AG04450 (cell line): ENCODE results near the gene DCLK2. TPM values are rescaled to one million over a fixed set of nuclear protein-coding genes. Genes with fewer than 3 reads are reported as not detected.

Experiments used
- CTCF ChIA-PET: fragments of 300-600, 350-600 bp; formaldehyde crosslinking; extraction: SDS; loops from one replicate; lab custom pipeline; 2022; ENCODE audit warnings: antibody characterized with exemption, inconsistent platforms; lab: Charles Lee
- POLR2A ChIA-PET: fragments of 350-600 bp; formaldehyde crosslinking; extraction: SDS; loops from one replicate; lab custom pipeline; 2021; ENCODE audit warnings: antibody characterized with exemption, inconsistent platforms; lab: Yijun Ruan, JAX
- DNase-seq: peaks from one replicate; pipeline ENCODE4 v3.0.0-alpha.2; 2011; ENCODE audit warnings: low read depth, low spot score
- H3K27ac ChIP-seq: one replicate; pipeline ENCODE4 v1.5.1; 2012; ENCODE audit warnings: low read depth, low read length, control low read depth
- H3K27me3 ChIP-seq: one replicate; pipeline ENCODE4 v1.6.0; 2012; ENCODE audit warnings: low read length; ENCODE audit not compliant: control insufficient read depth, insufficient read depth
- H3K4me3 ChIP-seq: 2 replicates; pipeline ENCODE4 v1.5.1; 2011; ENCODE audit warnings: mild to moderate bottlenecking, low read depth, low read length, control low read depth
- H3K9me3 ChIP-seq: 2 replicates; pipeline ENCODE4 v1.5.1; 2012; ENCODE audit warnings: low read length; ENCODE audit not compliant: control insufficient read depth, insufficient read depth
- CTCF ChIP-seq: IDR thresholded peaks from 2 replicates; pipeline ENCODE4 v1.5.1; 2011; ENCODE audit warnings: low read depth, low read length, control low read depth, inconsistent platforms
- polyA plus RNA-seq: library from polyadenylated mRNA; depleted of rRNA; stranded (reverse); fragments of >200 nt; gene quantifications from 2 replicates; pipeline ENCODE4 v1.2.3, GENCODE V29; 2011

Gene DCLK2
- polyA plus RNA-seq, 1 experiment, result 7.3 TPM

GRCh38 chr4:150068300-150068960 is 9.8 kb upstream of the DCLK2 start:
- DNase-seq, result no peak
- Histone ChIP-seq H3K27ac (no peak overlapping the region), H3K4me3 (no peak overlapping the region), H3K27me3 (no peaks in the 10 kb centered on the region), H3K9me3 (no peaks in the 10 kb centered on the region)
- CTCF ChIA-PET, result interaction anchor here (1.2 kb wide), 1 partner anchor 59 kb away, joined by 4 read pairs; no protein-coding TSS in a partner anchor
- POLR2A ChIA-PET, result no interaction called here
- TF ChIP-seq CTCF, result no peak

DNA sequence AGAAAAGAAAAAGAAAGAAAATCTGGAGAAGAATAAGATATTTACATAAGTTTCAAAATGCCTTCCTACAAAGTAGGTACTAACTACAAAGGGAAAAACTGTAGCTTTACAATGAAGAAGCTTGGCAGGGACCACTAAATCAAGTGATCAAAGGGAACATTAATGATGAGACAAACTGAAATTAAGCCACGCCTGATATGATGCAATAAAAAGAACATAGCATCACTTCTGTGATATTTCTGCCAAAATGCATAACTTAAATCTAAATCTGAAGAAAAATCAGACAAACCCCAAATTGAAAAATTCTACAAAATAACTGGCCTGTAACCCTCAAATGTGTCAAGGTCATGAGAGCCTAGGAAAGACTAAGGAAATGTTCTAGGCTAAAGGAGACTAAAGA is 8.9 kb upstream of the DCLK2 start:
- H3K27me3 ChIP-seq, result no peaks in the 10 kb centered on the region
- POLR2A ChIA-PET, result interaction anchor here (0.7 kb wide), 1 partner anchor 60 kb away, joined by 3 read pairs; no protein-coding TSS in a partner anchor
- H3K9me3 ChIP-seq, result no peaks in the 10 kb centered on the region
- H3K27ac ChIP-seq, result no peak overlapping the region
- CTCF ChIA-PET, result interaction anchor here (0.7 to 1.2 kb wide), 2 partner anchors 60 to 284 kb away, joined by 4 to 7 read pairs; no protein-coding TSS in a partner anchor
- DNase-seq, result no peak
- no peak overlapping the region for H3K4me3 ChIP-seq
- TF ChIP-seq CTCF, result no peak

DNA sequence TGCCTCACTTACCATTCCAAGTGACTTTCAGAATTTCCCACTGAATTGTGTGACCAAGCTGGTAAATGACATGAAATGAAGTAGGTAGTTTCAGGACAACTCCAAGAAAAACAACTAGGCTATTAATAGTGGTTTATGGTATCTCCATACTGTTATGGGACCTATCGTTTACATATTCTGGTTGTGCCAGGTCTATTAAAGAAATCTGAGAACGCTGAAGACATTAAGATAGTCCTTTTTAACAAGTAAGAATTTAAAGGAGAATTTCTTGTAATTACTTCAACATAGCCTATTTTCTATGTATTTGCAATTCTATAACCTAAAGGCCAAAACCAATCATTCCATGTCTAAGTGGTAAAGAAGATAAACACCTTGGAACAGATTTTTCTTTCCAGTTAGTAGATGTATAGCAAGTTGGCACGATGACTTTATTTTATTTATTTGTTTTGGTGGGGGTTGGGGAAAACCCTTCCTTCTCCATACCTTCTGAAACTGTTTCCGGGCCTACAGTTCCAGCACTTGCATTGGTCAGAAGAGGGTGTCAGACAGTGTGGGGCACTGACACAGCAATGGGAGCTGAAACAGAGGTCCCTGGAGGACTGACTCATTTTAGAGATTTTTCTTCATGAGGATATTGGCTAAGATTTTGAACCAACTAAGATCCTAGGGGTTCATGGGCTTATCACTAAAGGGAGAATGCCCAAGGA is 7.6 kb upstream of the DCLK2 start:
- no peak for TF ChIP-seq CTCF
- H3K27me3 ChIP-seq, result no peaks in the 10 kb centered on the region
- CTCF ChIA-PET, result no interaction called here
- POLR2A ChIA-PET, result interaction anchor here (0.6 kb wide), 1 partner anchor 7 kb away, joined by 3 read pairs; no protein-coding TSS in a partner anchor
- no peak for DNase-seq
- no peak overlapping the region for H3K4me3 ChIP-seq
- H3K27ac ChIP-seq, result no peak overlapping the region
- H3K9me3 ChIP-seq, result no peaks in the 10 kb centered on the region

DNA sequence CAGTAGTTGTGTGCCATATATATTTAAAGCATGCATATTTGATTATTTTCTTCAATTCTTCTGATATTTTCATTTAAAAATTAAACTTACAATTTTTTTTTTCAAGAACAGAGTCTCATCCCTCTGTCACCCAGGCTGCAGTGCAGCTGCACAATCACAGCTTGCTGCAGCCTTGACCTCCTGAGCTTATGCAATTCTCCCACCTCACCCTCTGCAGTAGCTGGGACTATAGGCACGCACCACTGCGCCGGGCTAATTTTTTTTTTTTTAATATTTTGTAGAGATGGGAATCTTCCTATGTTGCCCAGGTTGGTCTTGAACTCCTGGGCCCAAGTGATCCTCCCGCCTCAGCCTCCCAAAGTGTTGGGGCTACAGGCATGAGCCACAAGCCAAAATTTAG is 5.8 kb upstream of the DCLK2 start:
- no peak overlapping the region for H3K27ac ChIP-seq
- no peaks in the 10 kb centered on the region for H3K27me3 ChIP-seq
- no peak for DNase-seq
- H3K9me3 ChIP-seq, result no peaks in the 10 kb centered on the region
- no peak for TF ChIP-seq CTCF
- ChIA-PET CTCF (interaction anchor here (1.6 kb wide), 1 partner anchor 170 kb away, joined by 4 read pairs; no protein-coding TSS in a partner anchor), POLR2A (no interaction called here)
- no peak overlapping the region for H3K4me3 ChIP-seq
